ENCODE results near the gene LDLRAD2.

GRCh38 chr1:21853131-21853427 is 41.0 kb downstream of the LDLRAD2 start:
- TF ChIP-seq CTCF (IDR thresholded peaks at IDR 0.05) (no peak), POLR2AphosphoS5 (IDR thresholded peaks at IDR 0.05) (no peak), POLR2A (IDR thresholded peaks at IDR 0.05) (no peak)
